Chondrocyte (in vitro differentiated cells): ENCODE measurements around the gene ABRACL. TPM values are rescaled to one million over a fixed set of nuclear protein-coding genes. Genes with fewer than 3 reads are reported as not detected.
"Not testable (repeated sequence)": the region's sequence is repeated elsewhere in the genome, so short reads cannot be mapped to it uniquely, and the experiment has no call there.

Source experiments
- DNase-seq: peaks from one replicate; pipeline ENCODE4 v3.0.0; 2021; ENCODE audit warnings: mixed read lengths, low spot score
- H3K27ac Mint-ChIP-seq: one replicate; pipeline ENCODE4 v1.8.0; 2021; ENCODE audit warnings: mild to moderate bottlenecking, moderate library complexity, mixed read lengths; ENCODE audit not compliant: unreplicated experiment
- H3K27me3 Mint-ChIP-seq: 2 replicates; pipeline ENCODE4 v1.8.0; 2021; ENCODE audit warnings: low read depth, mixed read lengths
- H3K36me3 Mint-ChIP-seq: 2 replicates; pipeline ENCODE4 v1.8.0; 2021; ENCODE audit warnings: low read depth, mixed read lengths
- H3K4me1 Mint-ChIP-seq: 2 replicates; pipeline ENCODE4 v1.8.0; 2021; ENCODE audit warnings: low read depth, mild to moderate bottlenecking, mixed read lengths
- H3K4me3 Mint-ChIP-seq: one replicate; pipeline ENCODE4 v1.8.0; 2021; ENCODE audit warnings: mild to moderate bottlenecking, moderate library complexity, mixed read lengths; ENCODE audit not compliant: unreplicated experiment
- H3K9me3 Mint-ChIP-seq: 2 replicates; pipeline ENCODE4 v1.8.0; 2021; ENCODE audit warnings: low read depth, mixed read lengths
- total RNA-seq: library from RNA; stranded (reverse); gene quantifications from 3 replicates; pipeline ENCODE4 v1.2.1, GENCODE V29; 2021
- TF ChIP-seq, protein P1 (sequence below): fragments of 200-600 bp; sonication (generic); IDR thresholded peaks from 2 replicates; pipeline ENCODE4 v1.5.0; 2021; ENCODE audit warnings: antibody characterized with exemption, mild to moderate bottlenecking, moderate library complexity

ABRACL gene
- total RNA-seq, 1 donor from 2014 or later = 17.2 TPM

- Mint-ChIP-seq H3K36me3 (no peaks in the 10 kb centered on the region), H3K9me3 (no peaks in the 10 kb centered on the region), H3K27me3 (peaks cover 4% of the 10 kb centered on the region), H3K4me3 (no peak overlapping the region), H3K4me1 (no peaks in the 10 kb centered on the region), H3K27ac (no peak overlapping the region)
- TF ChIP-seq, protein P1, sequence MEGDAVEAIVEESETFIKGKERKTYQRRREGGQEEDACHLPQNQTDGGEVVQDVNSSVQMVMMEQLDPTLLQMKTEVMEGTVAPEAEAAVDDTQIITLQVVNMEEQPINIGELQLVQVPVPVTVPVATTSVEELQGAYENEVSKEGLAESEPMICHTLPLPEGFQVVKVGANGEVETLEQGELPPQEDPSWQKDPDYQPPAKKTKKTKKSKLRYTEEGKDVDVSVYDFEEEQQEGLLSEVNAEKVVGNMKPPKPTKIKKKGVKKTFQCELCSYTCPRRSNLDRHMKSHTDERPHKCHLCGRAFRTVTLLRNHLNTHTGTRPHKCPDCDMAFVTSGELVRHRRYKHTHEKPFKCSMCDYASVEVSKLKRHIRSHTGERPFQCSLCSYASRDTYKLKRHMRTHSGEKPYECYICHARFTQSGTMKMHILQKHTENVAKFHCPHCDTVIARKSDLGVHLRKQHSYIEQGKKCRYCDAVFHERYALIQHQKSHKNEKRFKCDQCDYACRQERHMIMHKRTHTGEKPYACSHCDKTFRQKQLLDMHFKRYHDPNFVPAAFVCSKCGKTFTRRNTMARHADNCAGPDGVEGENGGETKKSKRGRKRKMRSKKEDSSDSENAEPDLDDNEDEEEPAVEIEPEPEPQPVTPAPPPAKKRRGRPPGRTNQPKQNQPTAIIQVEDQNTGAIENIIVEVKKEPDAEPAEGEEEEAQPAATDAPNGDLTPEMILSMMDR = no peak
- no peak for DNase-seq
These were observed 13.6 kb upstream of the ABRACL start for GRCh38 chr6:139014945-139015344.

DNA sequence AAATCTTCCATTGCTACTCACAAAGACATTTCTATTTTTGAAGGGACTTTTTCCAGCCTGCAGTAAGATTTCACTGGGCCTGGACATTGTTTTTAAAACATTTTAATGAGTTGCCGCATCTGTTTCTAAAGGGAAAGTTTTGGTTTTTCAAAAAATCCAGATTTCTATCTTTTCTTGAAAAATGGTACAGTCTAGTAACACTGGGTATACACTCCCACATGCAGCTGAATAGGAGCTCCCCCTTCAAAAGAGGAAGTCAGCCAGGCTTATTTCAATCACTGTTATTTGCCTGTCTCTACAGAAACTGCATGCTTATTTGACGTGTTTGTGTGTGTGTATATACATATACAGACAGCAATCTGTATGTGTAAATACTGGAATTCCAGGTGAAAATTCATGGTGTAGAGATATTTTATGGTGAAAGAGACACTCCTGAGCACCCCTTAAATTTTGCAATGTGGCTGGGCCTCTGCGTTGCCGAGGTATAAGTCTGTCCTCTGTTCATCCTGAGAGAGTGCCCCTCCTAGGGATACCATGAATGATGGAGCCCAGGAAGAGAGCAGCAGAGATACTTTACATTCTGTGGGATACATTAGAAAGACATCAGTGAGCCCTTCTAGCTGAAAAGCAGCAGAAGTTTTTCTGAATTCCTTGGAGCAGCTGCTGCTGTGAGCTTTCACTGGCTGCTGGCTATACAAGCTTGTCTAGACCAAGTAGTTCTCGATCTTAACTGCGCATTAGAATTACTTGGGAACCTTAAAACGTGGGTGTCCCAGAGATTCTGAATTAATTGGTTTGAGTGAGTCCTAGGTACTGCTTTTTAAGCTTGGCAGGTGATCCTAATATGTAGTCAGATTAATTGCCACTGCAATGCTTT is 12.0 kb upstream of the ABRACL start:
- H3K27me3 Mint-ChIP-seq = peaks cover 4% of the 10 kb centered on the region
- no peak overlapping the region for H3K4me3 Mint-ChIP-seq
- no peak overlapping the region for H3K27ac Mint-ChIP-seq
- H3K4me1 Mint-ChIP-seq = no peaks in the 10 kb centered on the region
- no peak for DNase-seq
- H3K9me3 Mint-ChIP-seq = no peaks in the 10 kb centered on the region
- H3K36me3 Mint-ChIP-seq = no peaks in the 10 kb centered on the region
- TF ChIP-seq, protein P1 = no peak

DNA sequence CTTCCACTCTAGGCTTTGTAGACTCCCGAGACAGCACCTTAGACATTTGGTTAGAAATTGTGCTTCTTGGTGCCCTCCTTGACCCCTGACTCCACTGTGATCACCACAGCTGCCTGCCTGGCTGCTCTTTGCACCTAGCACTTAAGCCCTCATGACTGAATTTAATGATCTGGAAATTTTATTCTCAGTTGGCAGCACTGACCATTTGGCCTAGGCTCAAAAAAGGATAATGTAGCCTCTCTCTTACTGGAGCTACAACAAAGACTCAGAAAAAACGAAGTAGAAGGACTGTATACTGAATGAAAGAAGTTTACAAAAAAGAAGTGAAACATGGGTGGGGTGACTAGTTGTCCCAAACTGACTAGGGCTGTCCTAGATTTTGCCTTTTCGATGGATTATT is 11.3 kb upstream of the ABRACL start:
- peaks cover 4% of the 10 kb centered on the region for H3K27me3 Mint-ChIP-seq
- H3K27ac Mint-ChIP-seq = no peak overlapping the region
- no peak overlapping the region for H3K4me3 Mint-ChIP-seq
- DNase-seq = no peak
- no peaks in the 10 kb centered on the region for H3K4me1 Mint-ChIP-seq
- H3K9me3 Mint-ChIP-seq = no peaks in the 10 kb centered on the region
- H3K36me3 Mint-ChIP-seq = no peaks in the 10 kb centered on the region
- TF ChIP-seq, protein P1 = no peak

- Mint-ChIP-seq H3K4me3 (no peak overlapping the region), H3K9me3 (no peaks in the 10 kb centered on the region), H3K27ac (no peak overlapping the region), H3K27me3 (no peaks in the 10 kb centered on the region), H3K4me1 (no peaks in the 10 kb centered on the region), H3K36me3 (no peaks in the 10 kb centered on the region)
- DNase-seq = no peak
- TF ChIP-seq, protein P1 = no peak
These were observed 8.8 kb upstream of the ABRACL start for GRCh38 chr6:139019722-139020121.

- no peak for DNase-seq
- Mint-ChIP-seq H3K4me1 (no peaks in the 10 kb centered on the region), H3K27ac (no peak overlapping the region), H3K36me3 (no peaks in the 10 kb centered on the region), H3K9me3 (no peaks in the 10 kb centered on the region), H3K4me3 (no peak overlapping the region), H3K27me3 (no peaks in the 10 kb centered on the region)
- TF ChIP-seq, protein P1 = no peak
These were observed 7.9 kb upstream of the ABRACL start for GRCh38 chr6:139020689-139021088.

- not testable (repeated sequence) for H3K27ac Mint-ChIP-seq, H3K9me3 Mint-ChIP-seq, H3K27me3 Mint-ChIP-seq, DNase-seq, H3K4me3 Mint-ChIP-seq, H3K36me3 Mint-ChIP-seq
- peaks cover 11% of the 10 kb centered on the region for H3K4me1 Mint-ChIP-seq
These were observed 3.1 kb upstream of the ABRACL start for GRCh38 chr6:139025416-139025815.
